Epithelial cell of esophagus (primary cell): ENCODE measurements around the gene SERPINA4.

Experiments used
- DNase-seq: peaks from one replicate; pipeline ENCODE4 v3.0.0; 2010; ENCODE audit warnings: low read depth
- H3K4me3 ChIP-seq: 2 replicates; pipeline ENCODE4 v1.5.1; 2011; ENCODE audit warnings: mild to moderate bottlenecking, low read length, control low read depth
- CTCF ChIP-seq: IDR thresholded peaks from 2 replicates; pipeline ENCODE4 v1.5.1; 2011; ENCODE audit warnings: low read depth, mild to moderate bottlenecking, low read length, control low read depth, inconsistent platforms; ENCODE audit not compliant: insufficient read depth; ENCODE audit errors: missing control alignments

SERPINA4 gene

DNA sequence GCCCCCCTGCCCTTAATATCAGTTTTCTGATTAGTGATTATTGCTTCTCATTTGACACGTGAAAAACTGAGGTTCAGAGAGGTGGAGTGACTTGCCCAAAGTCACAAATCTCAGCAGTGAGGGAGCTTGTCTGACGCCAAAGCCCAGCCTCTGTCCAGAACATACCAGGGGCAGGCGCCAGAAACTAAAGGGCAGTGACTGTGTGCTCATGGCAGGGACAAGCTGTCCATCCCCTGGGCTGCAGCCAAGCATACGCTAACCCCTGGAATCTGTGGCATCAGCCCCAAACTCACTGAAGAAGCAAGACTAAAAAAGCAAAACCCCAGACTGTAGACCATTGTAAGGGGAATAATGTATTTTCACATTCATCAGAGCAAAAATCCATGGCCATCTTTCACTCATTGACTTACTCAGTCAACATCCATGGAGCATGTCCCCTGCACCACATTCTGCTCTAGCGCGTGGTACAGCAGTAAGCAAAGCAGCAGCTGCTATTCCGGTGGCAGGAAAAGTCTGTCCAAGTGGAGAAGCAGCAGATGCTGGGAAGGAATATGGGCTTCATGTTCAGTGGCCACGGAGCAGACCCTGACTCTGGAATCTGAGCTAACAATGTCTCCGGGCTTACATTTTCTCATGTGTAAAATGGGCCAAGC is 1.5 kb upstream of the SERPINA4 start:
- no peak overlapping the region for H3K4me3 ChIP-seq
- no peak for DNase-seq
- no peak for TF ChIP-seq CTCF

DNA sequence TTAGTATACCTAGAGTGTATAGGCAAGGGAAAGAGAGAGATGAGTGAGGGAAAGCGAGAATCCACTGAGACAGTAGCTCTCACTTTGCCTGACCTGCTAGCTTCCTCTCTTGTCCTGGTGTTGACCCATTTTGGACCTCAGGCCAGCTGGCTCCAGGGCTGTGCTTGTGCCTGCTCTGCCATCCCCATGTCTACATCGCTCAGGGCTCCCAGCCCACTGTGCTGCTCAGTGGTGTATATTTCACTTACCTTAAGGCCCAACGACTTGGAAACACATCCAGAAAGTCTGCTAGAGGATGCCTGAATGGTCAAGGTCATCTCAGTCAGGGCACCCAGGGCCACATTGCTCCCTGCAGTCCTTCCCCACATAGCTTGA is 964 bp upstream of the SERPINA4 start:
- no peak for DNase-seq
- H3K4me3 ChIP-seq: no peak overlapping the region
- TF ChIP-seq CTCF: no peak

DNA sequence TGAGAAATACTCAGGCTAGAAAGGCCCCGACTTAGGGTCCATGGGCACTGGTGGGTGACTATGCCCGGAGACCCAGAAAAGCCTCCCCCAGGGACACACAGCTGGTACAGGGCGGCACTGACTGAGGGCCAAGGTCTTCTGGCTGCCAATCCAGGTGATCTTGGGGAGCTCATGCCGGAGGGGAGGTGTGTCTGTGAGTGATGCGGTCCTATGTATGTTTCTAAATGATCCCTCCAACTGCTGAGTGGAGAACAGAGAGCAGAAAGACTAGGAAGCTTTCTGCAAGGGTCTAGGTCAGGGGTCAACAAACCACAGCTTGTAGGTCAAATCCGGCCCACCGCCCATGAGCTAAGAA is 391 bp downstream of the SERPINA4 start:
- TF ChIP-seq CTCF: no peak
- DNase-seq: no peak
- H3K4me3 ChIP-seq: no peak overlapping the region

DNA sequence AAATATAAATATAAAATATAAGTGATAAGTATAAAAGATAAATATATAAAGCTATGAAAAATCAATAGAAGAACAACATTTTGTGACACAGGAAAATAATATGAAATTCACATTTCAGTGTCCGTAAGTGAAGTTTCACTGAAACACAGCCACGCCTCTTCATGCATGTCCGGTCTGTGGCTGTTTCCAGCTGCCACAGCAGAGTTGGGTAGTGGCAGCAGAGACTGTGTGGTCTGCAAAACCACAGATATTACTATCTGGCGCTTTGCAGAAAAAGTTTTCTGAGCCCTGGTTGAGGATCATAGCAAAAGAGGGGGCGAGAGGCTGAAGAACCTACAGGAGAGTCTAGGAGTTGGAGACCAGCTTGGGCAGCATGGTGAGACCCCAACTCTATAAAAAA is 780 bp downstream of the SERPINA4 start:
- DNase-seq: no peak
- TF ChIP-seq CTCF: no peak
- no peak overlapping the region for H3K4me3 ChIP-seq

- no peak for TF ChIP-seq CTCF
- DNase-seq: no peak
- no peak overlapping the region for H3K4me3 ChIP-seq
Observed at GRCh38 chr14:94562941-94563883, 2.0 kb downstream of the SERPINA4 start.

- TF ChIP-seq CTCF: no peak
- DNase-seq: no peak
- H3K4me3 ChIP-seq: no peak overlapping the region
Observed at GRCh38 chr14:94564381-94564780, 3.1 kb downstream of the SERPINA4 start.
